ENCODE results near the gene SLC35F3. TPM values are rescaled to one million over a fixed set of nuclear protein-coding genes. Genes with fewer than 3 reads are reported as not detected.

SLC35F3 gene
- total and polyA plus RNA-seq, 9 of the 15 experiments (the other 6 are each of a cell fraction or from before 2014, with no cell fraction given): 0.04 to 0.07 (median 0.04) TPM; not detected in 6

- TF ChIP-seq ZNF174 (CRISPR knock-in tag; IDR thresholded peaks at IDR 0.05): no peak
- TF ChIP-seq ETV5 (CRISPR knock-in tag; IDR thresholded peaks at IDR 0.05; ENCODE audit: low read depth): no peak
- TF ChIP-seq ZNF551 (CRISPR knock-in tag; IDR thresholded peaks at IDR 0.05): no peak
- TF ChIP-seq HNRNPL (IDR thresholded peaks at IDR 0.05; ENCODE audit: low read depth, low read length): no peak
- TF ChIP-seq IRF1 (CRISPR knock-in tag; IDR thresholded peaks at IDR 0.05; ENCODE audit: borderline replicate concordance): no peak
- no peak for TF ChIP-seq ZNF518B (CRISPR knock-in tag; IDR thresholded peaks at IDR 0.05)
These were observed 336.2 kb downstream of the SLC35F3 start (continued) for GRCh38 chr1:234240680-234241079.

Data from K562 (cell line).